ES-I3 (cell line): ENCODE measurements around the gene PNPO.

Experiments
- H3K36me3 ChIP-seq: 2 replicates; pipeline ENCODE4 v1.6.1; 2013; ENCODE audit warnings: mild to moderate bottlenecking, low read length, control low read depth, moderate library complexity; ENCODE audit not compliant: insufficient read depth
- H3K4me1 ChIP-seq: 2 replicates; pipeline ENCODE4 v1.6.1; 2013; ENCODE audit warnings: mild to moderate bottlenecking, control low read depth, low read length; ENCODE audit not compliant: insufficient read depth
- H3K9ac ChIP-seq: 2 replicates; pipeline ENCODE4 v1.6.1; 2013; ENCODE audit warnings: low read depth, mild to moderate bottlenecking, low read length, moderate library complexity
- H3K9me3 ChIP-seq: 2 replicates; pipeline ENCODE4 v1.6.1; 2013; ENCODE audit warnings: mild to moderate bottlenecking, low read length, moderate library complexity; ENCODE audit not compliant: control insufficient read depth, insufficient read depth

The PNPO gene

DNA sequence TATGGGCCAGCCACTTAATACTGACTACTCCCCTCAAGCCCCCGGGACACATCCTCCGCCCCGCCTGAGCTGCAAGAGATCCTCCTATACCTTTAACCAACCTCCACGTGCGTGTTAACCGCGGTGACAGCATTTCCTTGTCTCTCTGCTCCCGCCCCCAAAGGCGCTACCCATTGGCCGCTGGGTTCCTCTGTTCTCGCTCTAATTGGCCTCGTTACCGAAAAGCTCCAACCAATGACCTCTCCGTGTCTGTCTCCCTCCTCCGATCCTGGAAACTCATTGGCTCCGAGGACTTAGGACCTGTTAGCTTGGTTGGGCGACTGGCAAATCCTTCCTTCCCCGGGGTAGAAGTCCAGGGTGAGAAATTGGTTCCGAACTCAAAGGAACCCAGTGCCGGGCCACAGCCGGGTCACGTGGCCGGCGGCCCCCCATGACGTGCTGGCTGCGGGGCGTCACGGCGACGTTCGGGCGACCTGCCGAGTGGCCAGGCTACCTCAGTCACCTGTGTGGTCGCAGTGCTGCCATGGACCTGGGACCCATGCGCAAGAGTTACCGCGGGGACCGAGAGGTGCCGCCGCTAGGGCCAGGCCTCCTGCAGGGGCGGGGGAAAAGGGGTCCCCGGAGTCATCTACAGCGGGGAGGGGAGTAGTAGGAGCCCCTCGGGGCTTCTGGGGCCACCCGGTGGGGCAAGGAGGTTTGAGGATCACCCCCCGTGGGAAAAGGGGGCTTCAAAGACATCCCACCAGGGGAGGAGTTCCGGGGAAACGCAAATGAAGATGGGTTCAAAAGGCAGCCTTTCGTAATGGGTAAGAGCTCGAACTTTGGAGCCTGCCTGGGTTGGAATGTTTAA lies at the start of gene PNPO:
Gene PNPO (plus strand): TSS at position 326 of the 850 bp plus-strand sequence. CDS start 105 bp downstream, at position 431.
- Histone ChIP-seq H3K9me3 (no peaks in the 10 kb centered on the region), H3K4me1 (peaks cover 5% of the 10 kb centered on the region; the same call in 1 of the 2 replicates), H3K9ac (peak within 1 kb of the TSS; percentile 33; the same call in 1 of the 2 replicates), H3K36me3 (no peaks in the 10 kb centered on the region)

DNA sequence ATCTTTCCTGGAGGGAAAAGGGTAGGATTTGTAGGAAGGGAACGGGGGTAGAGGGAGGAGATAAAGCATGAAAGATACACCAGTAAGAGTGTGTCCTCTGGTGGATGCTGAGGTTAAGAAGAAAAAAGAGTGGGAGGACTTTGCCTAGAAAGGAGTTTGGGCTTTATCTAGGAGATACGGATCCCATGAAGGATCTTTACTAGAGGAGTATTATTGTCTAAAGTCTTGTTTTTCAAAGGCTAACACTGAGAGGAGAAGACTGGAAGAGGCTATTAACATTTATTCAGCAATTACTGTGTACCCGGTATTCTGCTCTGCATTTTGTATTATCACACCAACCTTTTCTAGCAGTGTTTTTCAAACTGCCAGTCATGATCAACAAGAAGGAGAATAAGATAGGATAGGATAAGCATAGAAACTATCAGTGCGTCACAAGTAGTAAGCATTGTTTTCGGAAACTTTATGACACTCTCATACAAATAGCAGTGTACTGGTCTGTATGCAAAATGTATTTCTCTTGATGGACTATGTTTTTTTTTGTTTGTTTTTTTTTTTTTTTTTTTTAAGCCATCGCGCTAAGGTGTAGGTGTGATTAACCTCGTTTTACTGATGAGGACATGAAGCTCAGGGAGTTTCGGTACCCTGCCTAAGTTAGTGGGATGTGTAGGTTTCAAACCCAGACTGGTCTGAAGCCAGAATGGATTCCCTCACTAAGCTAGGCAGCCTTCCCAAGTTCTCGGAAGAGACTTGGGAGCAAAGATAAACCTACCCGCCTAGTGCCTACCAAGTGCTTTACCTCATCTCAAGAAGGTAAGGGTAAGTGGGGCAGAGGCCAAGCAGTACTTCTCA lies 46.6 kb upstream of the PNPO start:
- Histone ChIP-seq H3K9ac (peak overlapping the region; percentile 80), H3K4me1 (peaks cover 19% of the 10 kb centered on the region), H3K9me3 (no peaks in the 10 kb centered on the region), H3K36me3 (no peaks in the 10 kb centered on the region; the same call in 1 of the 2 replicates)

DNA sequence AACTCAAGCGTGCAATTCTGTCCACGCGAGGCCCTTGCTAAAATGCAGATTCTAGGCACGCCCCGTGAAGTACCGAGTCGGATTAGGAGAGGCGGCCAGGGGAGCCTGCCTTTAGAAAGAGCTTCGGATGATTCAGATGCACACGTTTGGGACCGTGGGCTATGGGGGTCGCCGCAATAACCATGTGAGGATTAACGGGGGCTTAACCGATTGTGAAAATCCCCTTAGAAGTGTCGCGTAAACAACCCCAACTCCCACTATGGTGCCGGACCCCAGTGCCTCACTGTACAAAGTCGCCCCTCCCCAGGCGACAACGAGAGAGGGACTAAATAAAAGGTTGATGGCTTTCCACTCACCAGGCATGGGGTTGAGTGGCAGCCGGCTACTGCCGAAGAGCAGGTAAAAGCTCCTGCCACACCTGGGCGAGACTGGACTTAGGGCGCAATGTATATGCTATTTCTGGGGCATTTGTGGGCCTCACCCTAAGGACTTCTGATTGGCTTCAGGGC lies 46.0 kb upstream of the PNPO start:
- Histone ChIP-seq H3K9me3 (no peaks in the 10 kb centered on the region), H3K36me3 (no peaks in the 10 kb centered on the region; the same call in 1 of the 2 replicates), H3K4me1 (peaks cover 26% of the 10 kb centered on the region), H3K9ac (peak overlapping the region; percentile 80)

DNA sequence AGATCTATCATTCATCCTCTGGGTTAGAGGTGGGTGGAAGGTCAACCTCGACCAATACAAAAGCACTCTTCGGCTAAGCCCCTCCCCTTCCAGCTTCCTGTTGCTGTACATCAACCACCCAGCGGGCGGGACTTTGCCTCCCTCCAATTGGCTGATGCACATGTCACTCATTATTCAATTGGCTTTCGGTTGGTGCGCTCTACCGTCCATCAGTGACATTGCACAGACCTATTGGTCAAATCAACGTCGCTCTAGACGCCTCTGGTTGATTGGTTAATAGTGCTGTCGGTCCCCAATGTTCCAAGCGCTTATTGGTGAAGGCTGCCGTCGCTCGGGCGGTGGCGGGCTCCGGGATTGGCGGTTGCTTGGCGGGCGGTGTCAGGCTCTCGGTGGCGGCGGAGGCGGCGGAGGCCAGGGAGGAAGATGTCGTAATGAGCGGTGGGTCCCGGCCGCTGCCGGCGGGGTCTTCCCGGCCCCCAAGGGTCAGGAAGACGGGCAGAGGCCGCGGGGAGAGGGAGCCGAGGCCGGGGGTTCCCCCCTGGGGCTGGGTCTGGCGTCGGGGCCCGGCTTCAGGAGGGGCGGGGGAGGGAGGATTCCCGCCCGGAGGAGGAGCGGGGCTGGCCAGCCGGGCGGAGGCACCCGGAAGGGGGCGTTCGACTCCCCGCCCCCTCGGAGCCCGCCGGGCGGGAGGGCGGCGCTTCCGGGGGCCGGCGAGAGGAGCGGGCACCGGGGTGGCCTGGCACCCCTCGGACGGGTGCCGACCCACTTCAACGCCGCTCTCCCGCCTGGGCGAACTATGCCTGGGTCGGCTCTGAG lies 45.3 kb upstream of the PNPO start, which contains the start of gene SP2:
Gene SP2 (plus strand): TSS at position 381 of the 816 bp plus-strand sequence. CDS start 51 bp downstream, at position 432.
- H3K4me1 ChIP-seq: peaks cover 33% of the 10 kb centered on the region
- H3K36me3 ChIP-seq: no peaks in the 10 kb centered on the region; the same call in 1 of the 2 replicates
- H3K9ac ChIP-seq: peak within 1 kb of the TSS; percentile 97
- no peaks in the 10 kb centered on the region for H3K9me3 ChIP-seq

DNA sequence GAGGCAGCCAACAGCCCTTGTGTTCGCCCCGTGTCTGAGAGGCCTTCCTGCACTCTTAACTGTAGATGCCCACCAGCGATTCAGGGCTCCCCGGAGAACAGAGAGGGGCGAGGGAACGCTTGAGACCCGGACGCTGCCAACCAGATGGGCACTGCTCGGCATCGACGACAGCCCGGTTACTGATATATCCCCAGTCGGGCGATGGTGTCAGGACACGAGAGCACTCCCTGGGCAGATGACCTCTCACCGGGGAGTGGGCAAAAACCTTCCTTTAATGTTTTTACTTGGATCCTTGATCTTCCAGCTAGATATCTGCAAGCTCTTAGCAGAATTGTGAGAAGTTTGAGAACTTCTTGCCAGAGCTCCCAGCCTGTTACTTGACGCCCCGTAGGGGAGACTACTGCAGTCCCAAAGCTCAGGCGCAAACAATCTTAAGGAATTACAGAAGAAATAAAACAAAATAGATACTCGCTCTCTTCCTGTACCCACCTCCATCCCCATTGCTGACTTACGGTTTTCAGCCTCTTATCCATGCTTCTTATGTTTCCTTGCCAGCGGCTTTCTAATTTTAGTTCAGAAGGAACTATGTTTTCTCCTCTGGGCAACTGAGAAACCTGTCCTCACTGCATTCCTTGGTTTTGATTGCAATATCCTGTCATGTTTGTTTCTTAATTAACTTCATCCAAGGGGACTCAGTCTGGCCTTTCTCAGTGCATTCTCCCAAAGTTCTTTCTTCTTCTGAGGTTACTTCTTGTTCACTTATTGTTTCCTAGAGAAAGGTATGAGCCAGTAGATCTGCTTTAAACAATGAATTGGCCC lies 44.5 kb upstream of the PNPO start:
- H3K9ac ChIP-seq: peak overlapping the region; percentile 97
- H3K9me3 ChIP-seq: no peaks in the 10 kb centered on the region
- no peaks in the 10 kb centered on the region; the same call in 1 of the 2 replicates for H3K36me3 ChIP-seq
- peaks cover 39% of the 10 kb centered on the region for H3K4me1 ChIP-seq

DNA sequence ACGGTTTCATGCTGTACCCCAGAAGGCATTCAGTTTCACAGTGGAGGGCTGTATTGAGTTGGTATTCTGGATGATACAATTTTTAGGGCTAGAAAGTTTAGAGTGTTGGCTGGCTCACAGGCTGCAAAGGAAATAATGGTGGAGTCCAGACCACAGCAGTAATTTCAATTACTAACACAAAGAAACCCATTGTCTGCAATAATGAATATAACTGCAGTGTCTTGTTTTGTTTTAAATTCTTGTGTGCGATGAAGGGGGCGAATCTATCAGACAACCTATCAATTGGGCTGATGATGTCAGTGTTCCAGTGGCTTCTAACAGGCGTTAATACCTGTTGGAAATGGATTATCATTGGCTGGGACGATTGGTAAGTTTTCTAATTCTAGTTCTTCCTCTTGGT lies 43.8 kb upstream of the PNPO start:
- peaks cover 46% of the 10 kb centered on the region for H3K4me1 ChIP-seq

DNA sequence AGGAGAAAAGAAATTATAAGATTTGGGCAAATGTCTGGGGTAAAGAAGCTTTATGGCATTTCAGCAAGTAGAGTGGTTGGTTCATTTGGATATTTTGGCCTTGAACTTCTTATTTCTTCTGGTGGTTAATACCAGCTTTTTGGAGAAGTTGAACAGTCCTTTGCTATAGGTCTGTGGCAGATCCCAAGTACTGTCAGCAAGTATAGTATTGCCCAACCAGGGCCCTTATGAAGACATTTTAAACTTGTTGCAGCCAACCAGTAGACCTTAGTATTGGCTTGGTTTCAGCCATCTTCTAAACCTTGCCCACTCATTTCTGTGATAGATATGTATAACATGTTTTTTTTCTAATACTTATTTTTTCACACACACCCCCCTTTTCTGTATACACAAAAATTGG lies 43.1 kb upstream of the PNPO start:
- Histone ChIP-seq H3K36me3 (no peaks in the 10 kb centered on the region; the same call in 1 of the 2 replicates), H3K4me1 (peaks cover 46% of the 10 kb centered on the region), H3K9ac (no peak overlapping the region), H3K9me3 (no peaks in the 10 kb centered on the region)

More for the DNA sequence above, 43.8 kb upstream of the PNPO start:
- Histone ChIP-seq H3K9me3 (no peaks in the 10 kb centered on the region), H3K36me3 (no peaks in the 10 kb centered on the region; the same call in 1 of the 2 replicates), H3K9ac (peak overlapping the region; percentile 97; the same call in 1 of the 2 replicates)

DNA sequence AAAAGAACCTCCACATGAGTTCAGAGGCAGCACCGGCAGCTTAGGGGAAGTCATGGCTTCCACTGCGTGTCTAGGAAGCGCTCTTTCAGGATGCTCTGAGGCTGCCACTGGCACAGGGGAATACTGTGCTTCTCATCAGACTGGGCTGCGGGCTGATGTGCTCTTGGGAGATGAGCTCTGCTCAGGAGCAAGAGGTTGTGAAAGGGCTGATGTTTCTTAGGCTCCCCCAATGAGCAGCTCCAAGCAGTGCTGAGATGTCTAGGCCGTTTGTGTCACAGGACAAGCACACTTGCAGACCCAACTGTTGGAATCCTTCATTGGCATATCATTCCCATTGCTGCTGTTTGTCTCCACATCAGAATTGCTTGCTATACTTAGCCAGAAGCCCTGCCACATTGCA lies 41.7 kb upstream of the PNPO start:
- Histone ChIP-seq H3K9ac (no peak overlapping the region), H3K9me3 (no peaks in the 10 kb centered on the region), H3K4me1 (peaks cover 41% of the 10 kb centered on the region), H3K36me3 (no peaks in the 10 kb centered on the region; the same call in 1 of the 2 replicates)

DNA sequence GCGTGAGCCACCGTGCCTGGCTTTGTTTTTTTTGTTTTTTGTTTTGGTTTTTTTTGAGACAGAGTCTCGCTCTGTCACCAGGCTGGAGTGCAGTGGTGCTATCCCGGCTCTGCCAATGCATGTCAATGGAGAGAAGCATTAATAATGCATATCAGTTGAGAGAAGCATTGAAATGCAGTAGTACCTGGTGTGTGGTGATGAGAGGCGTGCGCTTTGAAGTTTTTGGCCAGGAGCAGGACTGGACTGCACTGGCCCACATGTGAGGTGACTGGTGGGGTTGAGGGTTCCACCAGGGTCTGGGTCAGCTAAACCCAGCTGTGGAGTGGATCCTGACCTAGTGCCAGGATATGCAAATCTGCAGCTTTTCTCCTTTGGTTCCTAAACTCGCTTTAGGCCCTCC lies 39.9 kb upstream of the PNPO start:
- H3K4me1 ChIP-seq: peaks cover 49% of the 10 kb centered on the region
- no peaks in the 10 kb centered on the region for H3K9me3 ChIP-seq
- no peaks in the 10 kb centered on the region; the same call in 1 of the 2 replicates for H3K36me3 ChIP-seq
- H3K9ac ChIP-seq: peak overlapping the region; percentile 0; the same call in 1 of the 2 replicates

DNA sequence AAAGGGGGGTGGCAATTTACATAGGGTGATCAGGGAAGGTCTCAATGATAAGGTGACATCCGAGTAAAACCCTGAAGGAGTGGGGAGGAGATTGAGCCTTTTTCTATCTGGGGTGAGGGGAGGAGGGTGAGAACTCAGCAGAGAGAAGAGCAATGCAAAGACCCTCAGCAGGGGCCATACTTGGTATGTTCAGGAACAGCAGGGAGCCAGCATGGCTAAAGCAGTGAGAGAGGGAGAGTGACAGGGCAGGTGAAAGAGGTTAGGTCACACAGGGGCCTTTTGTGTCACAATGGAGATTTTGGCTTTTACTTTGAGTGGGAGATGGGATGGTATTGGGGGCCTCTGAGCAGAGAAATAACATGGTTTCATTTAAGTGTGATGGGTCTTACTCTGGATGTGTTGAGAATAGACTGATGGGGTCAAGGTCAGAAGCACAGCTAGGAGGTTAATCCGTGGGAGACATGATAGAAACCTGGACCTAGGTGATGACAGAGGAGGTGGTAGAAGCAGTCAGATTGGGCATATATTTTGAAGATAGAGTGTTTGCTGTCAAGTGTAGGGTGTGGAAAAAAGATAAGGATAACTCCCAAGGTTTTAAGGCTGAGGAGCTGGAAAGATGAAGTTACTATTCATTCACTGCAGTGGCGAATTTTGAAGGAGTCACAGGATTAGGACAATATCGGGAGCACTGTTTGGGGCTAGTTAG lies 39.2 kb upstream of the PNPO start:
- Histone ChIP-seq H3K4me1 (peaks cover 49% of the 10 kb centered on the region), H3K36me3 (no peaks in the 10 kb centered on the region; the same call in 1 of the 2 replicates), H3K9me3 (no peaks in the 10 kb centered on the region), H3K9ac (no peak overlapping the region)

DNA sequence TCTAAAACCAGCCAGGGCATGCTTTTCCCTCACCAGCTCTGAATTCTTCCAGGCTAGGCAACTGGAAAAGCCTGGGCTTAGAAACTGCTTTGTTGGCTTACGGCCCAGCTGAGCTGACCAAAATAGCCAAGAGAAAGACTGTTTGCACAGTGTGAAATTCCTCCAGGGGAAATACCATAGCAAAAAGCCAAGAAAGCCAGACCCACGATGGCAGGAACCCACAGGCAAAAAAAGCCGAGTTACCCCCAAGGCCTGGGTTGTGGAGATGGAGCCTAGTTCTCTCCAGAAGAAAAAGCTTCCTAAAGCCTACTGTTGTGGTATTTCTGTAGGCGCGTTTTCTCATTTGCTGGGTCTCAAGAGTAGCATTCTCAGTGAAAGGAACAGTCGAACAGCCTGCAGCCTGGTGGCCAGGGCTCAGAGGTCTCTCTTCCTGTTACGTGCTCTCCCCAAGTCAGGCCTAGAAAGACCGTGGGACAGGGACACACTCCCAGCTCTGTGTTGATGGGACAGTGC lies 36.1 kb upstream of the PNPO start:
- no peaks in the 10 kb centered on the region for H3K36me3 ChIP-seq
- peaks cover 35% of the 10 kb centered on the region for H3K4me1 ChIP-seq
- no peak overlapping the region for H3K9ac ChIP-seq

DNA sequence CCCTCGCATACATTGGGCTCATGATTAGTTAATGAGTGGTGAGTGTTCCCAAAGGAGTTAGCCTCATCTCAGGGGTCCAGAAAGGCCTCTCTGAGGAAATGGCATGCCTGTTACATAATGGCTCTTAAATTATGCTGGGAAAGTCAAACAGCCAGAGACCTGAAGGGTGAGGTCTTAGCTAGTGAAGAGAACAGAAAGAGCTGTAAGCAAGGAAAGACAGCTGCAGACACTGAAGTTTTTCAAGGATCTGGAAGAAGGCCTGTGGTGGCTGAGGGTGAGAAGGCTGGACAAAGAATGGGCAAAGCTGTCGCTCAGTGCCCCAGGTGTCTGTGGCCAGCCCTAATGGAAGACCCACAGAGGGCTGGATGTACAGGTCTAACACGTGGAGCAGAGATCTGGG lies 34.9 kb upstream of the PNPO start:
- Histone ChIP-seq H3K9ac (no peak overlapping the region), H3K4me1 (peaks cover 25% of the 10 kb centered on the region), H3K36me3 (no peaks in the 10 kb centered on the region), H3K9me3 (no peaks in the 10 kb centered on the region)

More for the DNA sequence above, 36.1 kb upstream of the PNPO start:
- H3K9me3 ChIP-seq: no peaks in the 10 kb centered on the region
